Upper lobe of right lung (tissue), 1 donor: ENCODE data around the gene PRKCE. TPM values are rescaled to one million over a fixed set of nuclear protein-coding genes. Genes with fewer than 3 reads are reported as not detected.

Source experiments
- ATAC-seq: fragments of 200-7000 bp; cut with Tn5 transposase; one replicate; pipeline ENCODE4 v1.9.1; 2020; ENCODE audit warnings: mild to moderate bottlenecking, moderate library complexity
- DNase-seq: peaks from one replicate; pipeline ENCODE4 v3.0.0-alpha.2; 2020
- H3K27ac ChIP-seq: fragments of 200-600 bp; one replicate; pipeline ENCODE4 v1.8.0; 2022
- H3K27me3 ChIP-seq: fragments of 200-600 bp; one replicate; pipeline ENCODE4 v1.8.0; 2022; ENCODE audit warnings: mild to moderate bottlenecking
- H3K36me3 ChIP-seq: fragments of 200-600 bp; one replicate; pipeline ENCODE4 v1.8.0; 2022
- H3K4me1 ChIP-seq: fragments of 200-600 bp; one replicate; pipeline ENCODE4 v1.8.0; 2022
- H3K4me3 ChIP-seq: fragments of 200-600 bp; one replicate; pipeline ENCODE4 v1.8.0; 2022; ENCODE audit warnings: mild to moderate bottlenecking
- H3K9me3 ChIP-seq: fragments of 200-600 bp; one replicate; pipeline ENCODE4 v1.8.0; 2022
- CTCF ChIP-seq: fragments of 200-600 bp; IDR thresholded peaks from one replicate; pipeline ENCODE4 v1.8.0; 2022; ENCODE audit warnings: antibody characterized with exemption
- intact Hi-C: fragments of 100-400 bp; cut with DNase I; formaldehyde crosslinking; loops from one replicate; pipeline ENCODE4 v1.11.0; 2022
- total RNA-seq: library from RNA; stranded (reverse); fragmentation: NEBNext Ultra II Directional; extraction: Animal tissue kit (Norgen Biotek cat#: 25700); gene quantifications from one replicate; pipeline ENCODE4 v1.2.1, GENCODE V29; 2021
- donor health status: DM: no; HTN: yes; CAD: no; lungs with severe emphysema.

The PRKCE gene
- total RNA-seq, 1 donor from 2014 or later: 65.6 TPM

GRCh38 chr2:45984366-45984765, 332.9 kb downstream of the PRKCE start:
- Histone ChIP-seq H3K27me3 (no peaks in the 10 kb centered on the region), H3K36me3 (peaks cover 11% of the 10 kb centered on the region), H3K9me3 (no peaks in the 10 kb centered on the region), H3K4me3 (no peak overlapping the region), H3K4me1 (peaks cover 8% of the 10 kb centered on the region), H3K27ac (no peak overlapping the region)
- no peak for DNase-seq
- TF ChIP-seq CTCF: no peak
- intact Hi-C loops: no loop called here
- ATAC-seq: no peak

- intact Hi-C loops: no loop called here
- H3K4me3 ChIP-seq: no peak overlapping the region
- H3K9me3 ChIP-seq: no peaks in the 10 kb centered on the region
- no peaks in the 10 kb centered on the region for H3K27me3 ChIP-seq
- no peak for TF ChIP-seq CTCF
- H3K4me1 ChIP-seq: peaks cover 8% of the 10 kb centered on the region
- DNase-seq (no peak), ATAC-seq (no peak)
- no peak overlapping the region for H3K27ac ChIP-seq
- H3K36me3 ChIP-seq: peaks cover 10% of the 10 kb centered on the region
Measured at GRCh38 chr2:45984896-45985473, 333.5 kb downstream of the PRKCE start.

- Histone ChIP-seq H3K36me3 (no peaks in the 10 kb centered on the region), H3K9me3 (no peaks in the 10 kb centered on the region)
Measured at GRCh38 chr2:45986509-45986908, 335.0 kb downstream of the PRKCE start.

GRCh38 chr2:45987856-45988255, 336.4 kb downstream of the PRKCE start:
- H3K9me3 ChIP-seq: no peaks in the 10 kb centered on the region
- DNase-seq (no peak), ATAC-seq (no peak)
- no peak for TF ChIP-seq CTCF
- H3K4me1 ChIP-seq: peaks cover 18% of the 10 kb centered on the region
- no peak overlapping the region for H3K4me3 ChIP-seq
- H3K27ac ChIP-seq: no peak overlapping the region
- intact Hi-C loops: no loop called here
- no peaks in the 10 kb centered on the region for H3K27me3 ChIP-seq
- H3K36me3 ChIP-seq: no peaks in the 10 kb centered on the region

More at GRCh38 chr2:45986509-45986908, 335.0 kb downstream of the PRKCE start:
- peak; percentile 74 for DNase-seq
- Histone ChIP-seq H3K4me3 (no peak overlapping the region), H3K27ac (no peak overlapping the region), H3K4me1 (peaks cover 8% of the 10 kb centered on the region), H3K27me3 (no peaks in the 10 kb centered on the region)
- TF ChIP-seq CTCF: no peak
- ATAC-seq: peak; percentile 86
- intact Hi-C loops: no loop called here

- Histone ChIP-seq H3K27ac (no peak overlapping the region), H3K9me3 (no peaks in the 10 kb centered on the region), H3K27me3 (no peaks in the 10 kb centered on the region), H3K36me3 (no peaks in the 10 kb centered on the region), H3K4me3 (no peak overlapping the region), H3K4me1 (peaks cover 28% of the 10 kb centered on the region)
- intact Hi-C loops: no loop called here
- ATAC-seq: no peak
- DNase-seq: no peak
- no peak for TF ChIP-seq CTCF
Measured at GRCh38 chr2:45988879-45989278, 337.4 kb downstream of the PRKCE start.

GRCh38 chr2:45990131-45990530, 338.7 kb downstream of the PRKCE start:
- no peak for DNase-seq
- Histone ChIP-seq H3K27me3 (no peaks in the 10 kb centered on the region), H3K4me3 (no peak overlapping the region), H3K4me1 (peaks cover 28% of the 10 kb centered on the region), H3K36me3 (no peaks in the 10 kb centered on the region), H3K27ac (no peak overlapping the region), H3K9me3 (no peaks in the 10 kb centered on the region)
- intact Hi-C loops: no loop called here
- no peak for TF ChIP-seq CTCF
- no peak for ATAC-seq
